ENCODE data around the gene SH3BGRL2.
A peak's percentile ranks its signal among the peaks of the same experiment; 100 is the strongest.

SH3BGRL2 gene

DNA sequence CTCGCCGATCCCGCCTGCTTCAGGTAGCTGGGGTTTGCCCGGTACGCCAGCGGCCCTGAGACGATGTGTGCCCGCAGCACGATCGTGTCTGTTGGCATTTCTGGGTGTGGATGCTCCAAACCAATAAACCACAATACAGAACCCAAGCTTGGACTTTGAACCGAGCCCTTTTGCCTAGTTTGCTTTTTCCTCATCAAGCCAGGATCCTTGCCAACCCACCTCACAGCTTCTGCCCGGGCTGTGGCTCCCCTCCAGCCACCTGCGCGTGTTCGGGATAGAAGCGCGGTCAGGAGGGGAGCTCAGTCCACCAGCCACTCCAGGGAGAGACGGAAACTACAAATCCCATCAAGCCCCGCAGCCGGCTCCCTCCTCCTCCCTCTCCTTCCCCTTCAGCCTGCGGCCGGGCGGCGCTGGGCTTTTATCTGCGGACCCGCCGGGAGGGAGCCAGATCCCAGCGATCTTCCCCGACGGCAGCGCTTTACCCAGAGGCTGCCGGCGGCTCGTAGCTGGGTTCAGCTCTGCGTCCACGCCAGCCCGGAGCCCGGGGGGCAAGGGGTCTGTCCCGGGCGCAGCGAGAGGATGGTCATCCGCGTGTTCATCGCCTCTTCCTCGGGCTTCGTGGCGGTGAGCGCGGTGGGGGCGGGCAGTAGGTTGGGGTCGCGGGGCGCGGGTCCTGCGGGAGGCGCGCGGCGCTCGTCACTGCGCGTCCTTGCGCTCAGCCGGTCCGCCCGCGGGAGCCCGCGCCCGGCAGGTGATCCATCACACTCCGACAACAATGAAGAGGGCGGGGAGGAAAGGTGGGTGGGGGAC is at the start of gene SH3BGRL2:
Gene SH3BGRL2, plus strand, starts transcription at position 447 of the 810 bp plus-strand sequence. Its CDS starts 133 bp downstream, at position 580.
- no peak for TF ChIP-seq CTCF (IDR thresholded peaks at IDR 0.05)
- H3K36me3 ChIP-seq (ENCODE audit: control insufficient read depth, insufficient read depth, low read length) = no peaks in the 10 kb centered on the region
- H3K9ac ChIP-seq = peak within 1 kb of the TSS; percentile 92
- H3K79me2 ChIP-seq = peaks cover 22% of the 10 kb centered on the region
- H3K9me3 ChIP-seq (ENCODE audit: control insufficient read depth, low read length) = no peaks in the 10 kb centered on the region
- peak within 1 kb of the TSS; percentile 69 for H3K4me3 ChIP-seq (ENCODE audit: low read depth, low read length)
- H3K4me1 ChIP-seq = peaks cover 6% of the 10 kb centered on the region
- H2AFZ ChIP-seq = peak within 1 kb of the TSS; percentile 94
- H3K4me2 ChIP-seq (ENCODE audit: low read length) = peak within 1 kb of the TSS; percentile 81
- H3K27me3 ChIP-seq (ENCODE audit: control insufficient read depth, insufficient read depth, low read length) = no peaks in the 10 kb centered on the region
- peak within 1 kb of the TSS; percentile 70 for H3K27ac ChIP-seq

DNA sequence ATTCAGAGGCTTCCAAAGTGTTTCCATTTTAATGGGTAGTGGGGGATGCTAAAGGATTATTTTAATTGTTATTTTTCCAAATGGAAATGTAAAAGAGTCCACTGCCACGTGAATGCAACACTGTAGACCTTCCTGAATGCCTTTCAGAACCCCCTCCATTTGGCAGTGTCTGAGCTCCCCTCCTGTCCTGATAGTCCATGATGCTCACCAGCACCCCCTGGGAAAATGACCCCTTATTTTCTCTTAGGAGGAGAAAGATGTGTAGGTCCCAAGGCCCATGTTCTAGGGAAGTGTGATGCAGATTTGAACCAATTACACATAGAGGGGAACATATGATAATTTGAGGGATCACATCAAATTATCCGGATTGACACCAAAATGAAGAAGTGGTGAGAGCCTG is 46.8 kb upstream of the SH3BGRL2 start:
- Histone ChIP-seq H3K9ac (no peak overlapping the region), H3K9me3 (ENCODE audit: control insufficient read depth, low read length) (no peaks in the 10 kb centered on the region), H3K79me2 (no peaks in the 10 kb centered on the region), H3K27me3 (ENCODE audit: control insufficient read depth, insufficient read depth, low read length) (no peaks in the 10 kb centered on the region), H3K4me1 (no peaks in the 10 kb centered on the region), H3K4me3 (ENCODE audit: low read depth, low read length) (no peak overlapping the region), H3K4me2 (ENCODE audit: low read length) (no peak overlapping the region), H3K36me3 (ENCODE audit: control insufficient read depth, insufficient read depth, low read length) (no peaks in the 10 kb centered on the region), H3K27ac (no peak overlapping the region), H2AFZ (no peak overlapping the region)
- no peak for TF ChIP-seq CTCF (IDR thresholded peaks at IDR 0.05)

DNA sequence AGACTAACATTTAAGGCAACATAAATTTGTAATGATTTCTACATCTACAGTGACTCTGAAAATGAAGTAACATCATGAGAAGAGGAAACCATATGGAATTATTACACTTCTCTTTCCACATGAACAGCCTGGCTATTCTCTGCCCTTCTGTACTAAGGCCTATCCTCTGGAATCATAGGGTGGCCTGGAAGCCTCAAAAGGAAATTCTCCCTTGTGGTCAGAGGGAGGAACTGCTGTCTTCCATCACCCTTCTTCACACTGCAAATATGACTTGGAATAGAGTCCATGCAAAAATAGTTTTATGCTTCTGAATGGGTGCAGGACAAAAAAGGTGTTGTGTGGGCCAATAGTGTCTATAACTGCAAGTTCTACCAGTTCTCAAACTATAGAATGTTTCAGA is 44.6 kb upstream of the SH3BGRL2 start:
- H3K4me2 ChIP-seq (ENCODE audit: low read length) = no peak overlapping the region
- H3K27ac ChIP-seq = no peak overlapping the region
- no peaks in the 10 kb centered on the region for H3K79me2 ChIP-seq
- no peaks in the 10 kb centered on the region for H3K4me1 ChIP-seq
- no peaks in the 10 kb centered on the region for H3K27me3 ChIP-seq (ENCODE audit: control insufficient read depth, insufficient read depth, low read length)
- H3K4me3 ChIP-seq (ENCODE audit: low read depth, low read length) = no peak overlapping the region
- no peak overlapping the region for H3K9ac ChIP-seq
- TF ChIP-seq CTCF (IDR thresholded peaks at IDR 0.05) = no peak
- no peak overlapping the region for H2AFZ ChIP-seq
- no peaks in the 10 kb centered on the region for H3K9me3 ChIP-seq (ENCODE audit: control insufficient read depth, low read length)
- no peaks in the 10 kb centered on the region for H3K36me3 ChIP-seq (ENCODE audit: control insufficient read depth, insufficient read depth, low read length)

- Histone ChIP-seq H3K4me2 (ENCODE audit: low read length) (no peak overlapping the region), H3K27ac (no peak overlapping the region), H3K9ac (no peak overlapping the region), H3K9me3 (ENCODE audit: control insufficient read depth, low read length) (no peaks in the 10 kb centered on the region), H3K27me3 (ENCODE audit: control insufficient read depth, insufficient read depth, low read length) (no peaks in the 10 kb centered on the region), H3K79me2 (no peaks in the 10 kb centered on the region), H2AFZ (no peak overlapping the region), H3K4me1 (no peaks in the 10 kb centered on the region), H3K4me3 (ENCODE audit: low read depth, low read length) (no peak overlapping the region), H3K36me3 (ENCODE audit: control insufficient read depth, insufficient read depth, low read length) (no peaks in the 10 kb centered on the region)
- no peak for TF ChIP-seq CTCF (IDR thresholded peaks at IDR 0.05)
These were observed 41.4 kb upstream of the SH3BGRL2 start for GRCh38 chr6:79589701-79590100.

DNA sequence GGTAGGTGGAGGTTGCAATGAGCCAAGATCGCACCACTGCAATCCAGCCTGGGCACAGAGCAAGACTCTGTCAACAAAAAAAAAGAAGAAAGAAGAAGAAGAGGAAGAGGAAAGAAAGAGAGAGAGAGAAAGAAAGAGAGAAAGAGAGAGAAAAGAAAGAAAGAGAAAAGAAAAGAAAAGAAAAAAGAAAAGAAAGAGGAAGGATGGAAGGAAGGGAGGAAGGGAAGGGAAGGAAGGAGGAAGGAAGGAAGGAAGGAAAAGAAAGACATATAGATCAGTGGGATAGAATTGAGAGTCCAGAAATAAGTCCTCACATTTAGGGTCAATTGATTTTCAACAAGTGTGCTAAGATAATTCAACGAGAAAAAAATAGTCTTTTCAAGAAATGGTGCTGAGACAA is 34.0 kb upstream of the SH3BGRL2 start:
- Histone ChIP-seq H2AFZ (no peak overlapping the region), H3K36me3 (ENCODE audit: control insufficient read depth, insufficient read depth, low read length) (no peaks in the 10 kb centered on the region), H3K9ac (no peak overlapping the region), H3K4me1 (peaks cover 13% of the 10 kb centered on the region), H3K27me3 (ENCODE audit: control insufficient read depth, insufficient read depth, low read length) (no peaks in the 10 kb centered on the region), H3K9me3 (ENCODE audit: control insufficient read depth, low read length) (no peaks in the 10 kb centered on the region), H3K4me2 (ENCODE audit: low read length) (no peak overlapping the region), H3K27ac (no peak overlapping the region), H3K79me2 (peaks cover 2% of the 10 kb centered on the region), H3K4me3 (ENCODE audit: low read depth, low read length) (no peak overlapping the region)
- no peak for TF ChIP-seq CTCF (IDR thresholded peaks at IDR 0.05)
